HepG2 (cell line): Measurements from ENCODE around the gene TSPAN7.

Experiments
- FOXA1 ChIP-seq, 2 experiments: fragments of 450-650 bp in 1 of 2; sonication (generic) in 1 of 2; formaldehyde crosslinking in 1 of 2; IDR thresholded peaks; 2 replicates each; pipeline versions ENCODE4 v1.4.0 to v1.6.1; 2016 to 2020; ENCODE audit warnings: missing genetic modification reagents in 1 of 2
- SUZ12 ChIP-seq: fragments of 150-350 bp; IDR thresholded peaks from 2 replicates; pipeline ENCODE4 v1.6.1; 2014; ENCODE audit warnings: low read depth, low read length
- ZNF10 ChIP-seq: sonication (generic); formaldehyde crosslinking; IDR thresholded peaks from 2 replicates; pipeline ENCODE4 v1.4.0; 2020; ENCODE audit warnings: mild to moderate bottlenecking, low read depth, missing genetic modification reagents, borderline replicate concordance

DNA sequence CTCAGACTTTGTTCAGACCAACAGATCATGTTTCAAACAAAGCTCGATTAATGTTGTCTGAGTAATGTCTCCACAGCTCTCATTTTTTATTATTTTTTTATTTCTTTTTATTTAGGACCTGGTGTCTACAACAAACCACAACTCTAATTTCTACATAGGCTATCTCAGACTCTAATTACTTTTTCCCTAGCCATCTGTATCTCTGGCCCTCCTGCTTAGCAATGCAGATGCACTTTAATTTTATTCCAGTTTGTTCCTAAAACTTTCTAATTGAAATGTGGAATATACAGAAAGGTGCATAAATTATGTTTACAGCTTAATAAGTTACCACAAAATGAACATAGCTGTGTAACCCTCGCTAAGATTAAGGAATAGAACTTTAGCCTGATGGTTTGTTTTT is 120.8 kb downstream of the TSPAN7 start:
- no peak for TF ChIP-seq ZNF10 (CRISPR knock-in tag)
- no peak for TF ChIP-seq SUZ12
- no peak for TF ChIP-seq FOXA1 (IDR thresholded peaks at IDR 0.05)
- TF ChIP-seq FOXA1 (CRISPR knock-in tag; IDR thresholded peaks at IDR 0.05): no peak
